Measurements from ENCODE around the gene FAM98C. TPM values are rescaled to one million over a fixed set of nuclear protein-coding genes. Genes with fewer than 3 reads are reported as not detected.

The FAM98C gene
- total and polyA plus RNA-seq, 10 donors, result 18.0 to 27.4 (median 25.2) TPM

- no peak for TF ChIP-seq CTCF (IDR thresholded peaks at IDR 0.05 in 8 of 11, conservative IDR thresholded peaks at IDR 0.05 in 3 of 11)
- no peak for TF ChIP-seq POLR2A (IDR thresholded peaks at IDR 0.05)
- no peak for TF ChIP-seq POLR2AphosphoS5 (IDR thresholded peaks at IDR 0.05)
- peaks cover 0 to 48% (median 28%) of the 10 kb centered on the region in 7 donors for H3K27me3 ChIP-seq (replicated peaks in 1 of 7)
- 83 to 94% (median 90%) methylated on average over 3 of the region's 3 CpGs for WGBS, 5 donors
- no peak overlapping the region for H3K4me3 ChIP-seq
- peaks cover 7 to 30% (median 18%) of the 10 kb centered on the region in 6 donors for H3K4me1 ChIP-seq
- no peak overlapping the region for H3K27ac ChIP-seq
- no peak for DNase-seq
- H3K36me3 ChIP-seq, result peaks cover 0 to 16% (median 4%) of the 10 kb centered on the region in 6 donors
- no peaks in the 10 kb centered on the region for H3K9me3 ChIP-seq
- intact Hi-C loops (cut with DNase I; ENCODE audit: low total_unique reads), result loop anchor here (5.0 kb wide), 1 partner anchor 231 kb away; no protein-coding TSS in a partner anchor
These were observed 1.7 kb upstream of the FAM98C start for GRCh38 chr19:38401148-38401547.

- Histone ChIP-seq H3K4me3 (peak overlapping the region in 7 of 8 donors; percentile 64 to 92 (median 85)), H3K27ac (peak overlapping the region in 7 of 8 donors; percentile 16 to 95 (median 92))
- 2 to 4% (median 3%) methylated on average over 16 to 18 of the region's 18 CpGs for WGBS, 5 donors
These were observed 298 bp upstream of the FAM98C start for GRCh38 chr19:38402623-38402966.

GRCh38 chr19:38404858-38405257 lies 2.0 kb downstream of the FAM98C start:
- H3K9me3 ChIP-seq, result no peaks in the 10 kb centered on the region
- H3K36me3 ChIP-seq, result peaks cover 0 to 53% (median 27%) of the 10 kb centered on the region in 6 donors
- no peak for TF ChIP-seq POLR2A (IDR thresholded peaks at IDR 0.05)
- no peak for TF ChIP-seq POLR2AphosphoS5 (IDR thresholded peaks at IDR 0.05)
- no peak for TF ChIP-seq CTCF (IDR thresholded peaks at IDR 0.05 in 8 of 11, conservative IDR thresholded peaks at IDR 0.05 in 3 of 11)
- DNase-seq, result no peak
- peaks cover 7 to 31% (median 18%) of the 10 kb centered on the region in 6 donors for H3K4me1 ChIP-seq
- H3K27me3 ChIP-seq (replicated peaks in 1 of 7), result peaks cover 0 to 11% (median 2%) of the 10 kb centered on the region in 7 donors
- H3K4me3 ChIP-seq, result peak overlapping the region in 1 of 8 donors; percentile 80
- 95 to 100% (median 100%) methylated on average over 1 to 6 of the region's 6 CpGs for WGBS, 5 donors
- intact Hi-C loops (cut with DNase I; ENCODE audit: low total_unique reads), result loop anchor here (5.0 kb wide), 1 partner anchor 227 kb away; no protein-coding TSS in a partner anchor
- H3K27ac ChIP-seq, result peak overlapping the region in 1 of 8 donors; percentile 2

More at GRCh38 chr19:38402623-38402966, 298 bp upstream of the FAM98C start:
- no peak for TF ChIP-seq POLR2A (IDR thresholded peaks at IDR 0.05)
- TF ChIP-seq POLR2AphosphoS5 (IDR thresholded peaks at IDR 0.05), result no peak
- no peak for TF ChIP-seq CTCF (IDR thresholded peaks at IDR 0.05 in 8 of 11, conservative IDR thresholded peaks at IDR 0.05 in 3 of 11)
- DNase-seq, result no peak
- Histone ChIP-seq H3K9me3 (no peaks in the 10 kb centered on the region), H3K27me3 (replicated peaks in 1 of 7) (peaks cover 0 to 34% (median 16%) of the 10 kb centered on the region in 7 donors), H3K36me3 (peaks cover 0 to 30% (median 16%) of the 10 kb centered on the region in 6 donors), H3K4me1 (peaks cover 7 to 28% (median 18%) of the 10 kb centered on the region in 6 donors)
- intact Hi-C loops (cut with DNase I; ENCODE audit: low total_unique reads), result loop anchor here (5.0 kb wide), 1 partner anchor 230 kb away; no protein-coding TSS in a partner anchor

GRCh38 chr19:38405276-38405675 lies 2.4 kb downstream of the FAM98C start:
- peak overlapping the region in 1 of 8 donors; percentile 2 for H3K27ac ChIP-seq
- TF ChIP-seq POLR2A (IDR thresholded peaks at IDR 0.05) (no peak), POLR2AphosphoS5 (IDR thresholded peaks at IDR 0.05) (peak in 1 of 3 donors; percentile 8), CTCF (IDR thresholded peaks at IDR 0.05 in 8 of 11, conservative IDR thresholded peaks at IDR 0.05 in 3 of 11) (no peak)
- H3K4me1 ChIP-seq, result peaks cover 7 to 34% (median 18%) of the 10 kb centered on the region in 6 donors
- DNase-seq, result no peak
- H3K36me3 ChIP-seq, result peaks cover 0 to 57% (median 27%) of the 10 kb centered on the region in 6 donors
- no peaks in the 10 kb centered on the region for H3K9me3 ChIP-seq
- intact Hi-C loops (cut with DNase I; ENCODE audit: low total_unique reads), result no loop called here
- peaks cover 0 to 7% (median 0%) of the 10 kb centered on the region in 7 donors for H3K27me3 ChIP-seq (replicated peaks in 1 of 7)
- WGBS, 5 donors, result 80 to 98% (median 95%) methylated on average over 1 to 8 of the region's 8 CpGs
- no peak overlapping the region for H3K4me3 ChIP-seq

Data from spleen (tissue), 11 donors.